ENCODE measurements around the gene ZBTB5.
A peak's percentile ranks its signal among the peaks of the same experiment; 100 is the strongest.

ZBTB5 gene

DNA sequence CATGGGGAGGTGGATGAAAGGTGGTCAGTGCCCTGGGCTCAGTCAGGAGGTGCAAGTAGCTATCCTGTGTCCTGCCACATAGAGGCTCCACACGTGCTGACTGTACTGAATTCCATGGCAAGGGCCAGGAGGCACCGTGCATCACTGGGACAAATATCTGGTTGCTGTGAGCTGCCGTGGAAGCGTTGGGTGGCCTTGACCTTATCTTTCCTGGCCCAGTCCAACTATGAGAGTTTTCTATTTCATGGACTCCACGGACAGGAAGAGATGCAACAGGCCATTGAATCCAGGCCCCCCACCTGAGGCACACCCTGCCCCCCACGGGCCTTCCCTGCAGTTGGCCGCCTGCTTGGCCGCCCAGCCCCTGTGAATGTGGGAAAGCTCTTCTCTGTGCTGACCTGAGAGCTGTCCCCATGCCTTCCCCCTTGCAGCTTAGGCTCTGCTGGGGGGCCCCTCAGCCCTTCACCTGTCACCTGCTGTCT, 41.0 kb downstream of the ZBTB5 start:
- TF ChIP-seq, protein P1, sequence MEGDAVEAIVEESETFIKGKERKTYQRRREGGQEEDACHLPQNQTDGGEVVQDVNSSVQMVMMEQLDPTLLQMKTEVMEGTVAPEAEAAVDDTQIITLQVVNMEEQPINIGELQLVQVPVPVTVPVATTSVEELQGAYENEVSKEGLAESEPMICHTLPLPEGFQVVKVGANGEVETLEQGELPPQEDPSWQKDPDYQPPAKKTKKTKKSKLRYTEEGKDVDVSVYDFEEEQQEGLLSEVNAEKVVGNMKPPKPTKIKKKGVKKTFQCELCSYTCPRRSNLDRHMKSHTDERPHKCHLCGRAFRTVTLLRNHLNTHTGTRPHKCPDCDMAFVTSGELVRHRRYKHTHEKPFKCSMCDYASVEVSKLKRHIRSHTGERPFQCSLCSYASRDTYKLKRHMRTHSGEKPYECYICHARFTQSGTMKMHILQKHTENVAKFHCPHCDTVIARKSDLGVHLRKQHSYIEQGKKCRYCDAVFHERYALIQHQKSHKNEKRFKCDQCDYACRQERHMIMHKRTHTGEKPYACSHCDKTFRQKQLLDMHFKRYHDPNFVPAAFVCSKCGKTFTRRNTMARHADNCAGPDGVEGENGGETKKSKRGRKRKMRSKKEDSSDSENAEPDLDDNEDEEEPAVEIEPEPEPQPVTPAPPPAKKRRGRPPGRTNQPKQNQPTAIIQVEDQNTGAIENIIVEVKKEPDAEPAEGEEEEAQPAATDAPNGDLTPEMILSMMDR (IDR thresholded peaks at IDR 0.05; ENCODE audit: low read length, missing control alignments): no peak
- peak overlapping the region; percentile 94 for H3K4me3 ChIP-seq (replicated peaks; ENCODE audit: low read depth, low read length)
- no peak for DNase-seq (ENCODE audit: low read depth)

DNA sequence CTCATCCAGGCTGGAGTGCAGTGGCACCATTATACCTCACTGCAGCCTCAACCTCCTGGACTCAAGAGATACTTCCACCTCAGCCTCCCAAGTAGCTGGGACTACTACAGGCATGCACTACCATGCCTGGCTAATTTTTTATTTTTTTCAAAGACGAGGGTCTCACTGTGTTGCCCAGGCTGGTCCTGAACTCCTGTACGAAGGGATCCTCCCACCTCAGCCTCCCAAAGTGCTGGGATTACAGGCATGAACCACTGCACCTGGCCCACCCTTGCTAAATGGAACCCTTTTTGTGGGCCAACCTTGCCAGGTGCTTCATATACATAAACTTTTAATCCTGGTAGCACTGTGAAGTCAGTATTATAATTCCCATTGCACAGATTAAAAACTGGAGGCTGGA, 41.7 kb downstream of the ZBTB5 start:
- peak overlapping the region; percentile 94 for H3K4me3 ChIP-seq (replicated peaks; ENCODE audit: low read depth, low read length)
- DNase-seq (ENCODE audit: low read depth): no peak
- TF ChIP-seq, protein P1 (IDR thresholded peaks at IDR 0.05; ENCODE audit: low read length, missing control alignments): no peak

DNA sequence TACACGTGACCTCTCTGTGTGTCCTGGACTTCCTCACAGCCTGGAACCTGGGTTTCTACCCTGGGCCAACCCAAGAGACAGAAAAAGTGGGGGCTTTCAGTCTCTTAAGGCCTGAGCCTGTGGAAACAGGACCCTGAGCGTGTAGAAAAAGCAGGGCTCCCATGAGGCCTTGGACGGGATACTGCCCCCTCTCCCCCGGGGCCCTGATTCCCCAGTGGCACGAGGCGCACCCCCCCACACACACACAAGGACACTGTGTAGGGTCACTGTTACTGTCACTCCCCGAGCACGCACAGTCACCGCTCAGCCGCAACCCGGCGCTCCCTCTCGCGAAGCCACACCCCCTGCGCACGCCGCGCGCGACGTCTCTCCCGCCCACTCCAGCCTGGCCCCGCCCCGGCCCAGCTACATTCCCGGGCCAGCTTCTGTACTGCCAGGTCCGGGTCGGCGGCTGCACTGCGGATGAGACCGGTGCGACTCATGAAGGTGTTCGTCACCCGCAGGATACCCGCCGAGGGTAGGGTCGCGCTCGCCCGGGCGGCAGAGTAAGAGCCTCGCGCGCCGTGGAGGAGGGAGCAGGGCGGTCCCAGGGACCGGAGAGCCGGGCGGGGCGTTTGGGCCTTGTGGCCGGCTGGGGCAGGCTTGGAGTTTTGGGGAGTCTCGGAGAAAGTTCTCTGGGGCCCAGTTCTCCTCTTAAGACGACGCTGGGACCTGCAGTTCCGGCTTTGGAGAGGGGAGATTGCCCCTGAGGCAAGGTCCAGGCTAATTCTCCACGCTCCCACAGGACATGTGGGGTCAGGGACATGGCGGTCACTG, 42.8 kb downstream of the ZBTB5 start, which contains the start of gene GRHPR:
Gene GRHPR (plus strand): TSS at position 408 of the 816 bp plus-strand sequence. CDS start 55 bp downstream, at position 463.
- peak; percentile 62 for DNase-seq (ENCODE audit: low read depth)
- TF ChIP-seq, protein P1 (IDR thresholded peaks at IDR 0.05; ENCODE audit: low read length, missing control alignments): no peak
- H3K4me3 ChIP-seq (replicated peaks; ENCODE audit: low read depth, low read length): peak within 1 kb of the TSS; percentile 94

- H3K4me3 ChIP-seq (replicated peaks; ENCODE audit: low read depth, low read length): peak overlapping the region; percentile 94
- TF ChIP-seq, protein P1 (IDR thresholded peaks at IDR 0.05; ENCODE audit: low read length, missing control alignments): no peak
- no peak for DNase-seq (ENCODE audit: low read depth)
These were observed 43.3 kb downstream of the ZBTB5 start for GRCh38 chr9:37421914-37422288.

GRCh38 chr9:37420271-37421215, 44.7 kb downstream of the ZBTB5 start:
- no peak overlapping the region for H3K4me3 ChIP-seq (replicated peaks; ENCODE audit: low read depth, low read length)
- DNase-seq (ENCODE audit: low read depth): no peak
- TF ChIP-seq, protein P1 (IDR thresholded peaks at IDR 0.05; ENCODE audit: low read length, missing control alignments): no peak

DNA sequence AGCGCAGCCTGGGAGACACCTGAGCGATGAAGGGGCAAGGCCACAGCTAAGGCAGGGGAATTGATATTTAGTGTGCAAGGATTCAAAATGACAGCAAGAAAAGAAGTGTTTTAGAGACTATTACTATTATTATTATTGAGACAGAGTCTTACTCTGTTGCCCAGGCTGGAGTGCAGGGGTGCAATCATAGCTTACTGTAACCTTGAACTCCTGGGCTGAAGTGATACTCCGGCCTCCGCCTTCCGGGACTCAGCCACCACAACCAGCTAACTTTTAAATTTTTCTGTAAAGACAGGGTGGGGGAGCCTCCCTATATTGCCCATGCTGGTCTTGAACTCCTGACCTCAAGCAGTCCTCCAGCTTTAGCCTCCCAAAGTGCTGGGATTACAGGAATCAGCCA, 46.0 kb downstream of the ZBTB5 start:
- DNase-seq (ENCODE audit: low read depth): no peak
- TF ChIP-seq, protein P1 (IDR thresholded peaks at IDR 0.05; ENCODE audit: low read length, missing control alignments): no peak
- H3K4me3 ChIP-seq (replicated peaks; ENCODE audit: low read depth, low read length): no peak overlapping the region
